Urothelium cell line (cell line): ENCODE data around the gene CMIP.

Source experiments
- DNase-seq: peaks from one replicate; pipeline ENCODE4 v3.0.0; 2011; ENCODE audit warnings: low spot score, mixed read lengths
- FAIRE-seq: peaks from 2 replicates; lab custom pipeline; 2011; peaks lifted over from hg19 to GRCh38; lab: Jason Lieb, UNC

Gene CMIP

DNA sequence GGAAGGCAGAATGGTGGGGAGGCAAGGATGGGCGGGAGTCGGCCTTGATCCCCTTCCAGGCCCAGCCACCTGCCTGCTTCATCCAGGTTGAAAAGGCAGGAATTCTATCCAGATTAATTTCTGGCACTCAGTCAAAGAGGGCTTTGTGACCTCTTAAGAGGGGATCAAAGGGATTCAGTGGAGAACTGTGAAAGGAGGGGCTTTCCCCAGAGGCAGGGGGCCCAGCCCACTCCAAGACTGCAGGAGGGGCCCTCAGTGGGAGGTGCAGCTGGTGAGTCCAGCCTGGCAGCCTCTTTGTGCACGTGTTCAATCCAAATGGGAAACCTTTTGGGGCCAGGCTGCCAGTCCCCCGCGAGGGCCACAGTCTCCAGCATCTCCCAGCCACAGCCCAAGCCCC is 186.0 kb downstream of the CMIP start:
- DNase-seq (no peak), FAIRE-seq (no peak)

DNA sequence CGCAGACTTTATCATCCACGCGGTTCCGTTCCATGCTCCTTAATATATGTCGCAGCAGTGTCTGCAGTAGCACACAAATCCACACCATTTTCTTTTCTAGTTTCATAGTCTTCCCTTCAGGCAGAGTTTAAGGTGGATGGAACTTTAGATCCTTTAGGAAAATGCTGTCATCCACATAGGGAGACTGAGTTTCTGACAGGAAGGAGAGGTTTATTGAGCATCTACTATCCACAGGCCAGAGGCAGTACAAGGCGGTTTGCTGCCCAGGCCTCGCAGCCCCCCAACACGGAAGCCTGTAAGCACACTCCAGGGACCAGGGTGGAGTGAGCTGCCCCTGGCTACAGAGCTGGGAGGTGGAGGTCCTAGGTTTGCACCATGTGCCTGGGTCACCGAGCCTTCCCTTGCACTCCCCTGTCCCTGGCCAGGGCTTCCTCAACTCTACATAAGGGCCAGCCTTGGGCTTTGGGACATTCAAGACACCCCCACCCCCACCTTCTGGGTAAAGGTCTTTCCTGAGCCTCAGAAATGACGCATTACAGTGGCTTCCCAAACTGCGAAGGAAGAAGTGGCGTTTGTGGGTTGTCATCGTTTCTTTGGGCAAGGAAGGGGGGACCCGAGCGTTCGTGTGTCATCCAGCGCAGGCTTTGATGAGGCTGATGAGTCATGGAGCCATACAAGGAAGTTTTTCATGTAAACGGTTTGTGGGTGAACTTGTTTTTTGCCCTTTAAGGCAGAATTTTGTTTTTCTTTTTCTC is 188.0 kb downstream of the CMIP start:
- DNase-seq = peak; percentile 71

DNA sequence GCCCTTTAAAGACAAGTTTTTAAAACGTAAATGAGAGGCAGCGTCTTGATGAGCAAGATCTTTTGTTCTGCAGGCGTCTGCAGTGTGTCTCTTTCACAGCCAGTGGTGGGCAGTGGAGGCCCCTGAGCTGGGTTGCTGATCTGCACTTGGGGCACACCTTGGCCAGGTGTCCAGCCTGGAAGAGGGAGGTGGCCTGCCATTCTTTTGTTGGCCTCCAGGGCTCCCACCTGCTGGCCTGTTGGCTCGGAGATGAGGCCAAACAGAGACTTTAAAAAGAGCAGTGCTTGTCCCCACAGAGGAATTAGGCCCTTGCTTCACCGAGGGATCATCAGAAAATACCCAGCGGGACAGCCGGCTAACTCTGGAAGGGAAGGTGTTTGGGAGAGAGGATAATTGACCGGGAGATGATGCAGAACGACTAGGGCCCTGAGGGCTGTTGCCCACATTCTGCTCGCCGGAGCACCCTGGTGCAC is 188.6 kb downstream of the CMIP start:
- FAIRE-seq = no peak

More for the DNA sequence above, 188.0 kb downstream of the CMIP start:
- FAIRE-seq = no peak

DNA sequence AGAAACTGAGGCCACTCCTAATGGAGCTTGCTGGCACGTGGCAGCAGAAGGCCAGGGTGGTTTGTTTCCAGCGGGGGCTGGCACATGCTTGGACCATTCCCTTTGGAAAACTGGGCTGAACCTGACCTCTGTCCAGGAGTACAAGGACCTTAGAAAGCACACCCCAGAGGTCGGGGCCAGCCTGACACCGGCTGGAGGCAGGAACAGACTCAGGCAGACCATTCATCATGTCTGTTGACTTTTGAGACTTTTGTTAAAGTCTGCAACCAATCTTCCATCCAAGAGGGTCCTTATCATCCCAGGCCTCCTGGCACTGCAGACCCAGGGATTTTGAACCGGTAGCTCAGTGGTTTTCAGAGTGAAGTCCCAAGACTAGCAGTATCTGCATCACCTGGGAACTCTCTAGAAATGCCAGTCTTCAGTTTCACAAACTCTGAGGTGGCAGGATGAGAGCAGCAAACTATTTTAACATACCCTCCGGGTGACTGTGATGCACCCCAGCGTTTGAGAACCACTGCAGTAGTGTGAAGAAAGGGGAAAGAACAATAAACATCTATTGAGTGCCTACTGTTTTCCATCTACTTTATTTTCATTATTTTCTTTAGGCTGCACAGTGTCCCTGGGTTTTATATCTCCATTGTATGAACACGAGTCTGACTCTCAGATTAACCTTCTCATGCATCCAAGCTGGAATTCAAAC is 189.2 kb downstream of the CMIP start:
- DNase-seq (no peak), FAIRE-seq (no peak)

More for the DNA sequence above, 188.6 kb downstream of the CMIP start:
- peak; percentile 31 for DNase-seq

DNA sequence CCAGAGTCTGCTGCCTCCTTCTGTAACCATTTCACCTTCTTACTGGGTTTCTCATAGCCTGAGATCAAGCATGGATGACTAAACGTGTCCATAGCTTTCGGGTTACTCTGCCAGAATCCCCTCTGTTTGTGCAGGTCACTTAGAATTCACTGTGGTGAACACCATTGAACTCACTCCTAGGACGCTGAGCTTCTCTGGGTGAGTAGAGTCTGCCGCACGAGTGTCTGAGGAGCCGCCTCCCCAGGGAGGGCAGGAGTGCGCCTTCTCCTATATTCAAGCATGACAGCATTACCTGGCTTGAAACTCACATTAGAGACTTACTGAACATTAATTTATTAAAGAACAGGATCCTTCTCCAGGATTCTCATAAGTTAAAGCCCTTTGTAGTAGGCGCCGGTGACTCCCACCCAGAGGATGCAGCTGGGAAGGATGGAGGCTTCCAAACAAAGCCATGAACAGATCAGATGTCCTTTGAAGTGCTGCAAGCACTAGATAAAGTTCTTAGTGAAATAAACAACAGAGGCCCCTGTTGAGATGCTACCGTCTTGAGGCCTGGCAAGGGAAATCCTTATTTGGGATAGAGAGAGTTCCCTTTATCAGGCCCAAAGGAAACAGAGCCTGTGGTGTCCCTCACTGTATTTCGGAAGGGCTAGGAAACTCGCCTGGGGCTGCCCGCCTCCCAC is 189.9 kb downstream of the CMIP start:
- DNase-seq (no peak), FAIRE-seq (no peak)

DNA sequence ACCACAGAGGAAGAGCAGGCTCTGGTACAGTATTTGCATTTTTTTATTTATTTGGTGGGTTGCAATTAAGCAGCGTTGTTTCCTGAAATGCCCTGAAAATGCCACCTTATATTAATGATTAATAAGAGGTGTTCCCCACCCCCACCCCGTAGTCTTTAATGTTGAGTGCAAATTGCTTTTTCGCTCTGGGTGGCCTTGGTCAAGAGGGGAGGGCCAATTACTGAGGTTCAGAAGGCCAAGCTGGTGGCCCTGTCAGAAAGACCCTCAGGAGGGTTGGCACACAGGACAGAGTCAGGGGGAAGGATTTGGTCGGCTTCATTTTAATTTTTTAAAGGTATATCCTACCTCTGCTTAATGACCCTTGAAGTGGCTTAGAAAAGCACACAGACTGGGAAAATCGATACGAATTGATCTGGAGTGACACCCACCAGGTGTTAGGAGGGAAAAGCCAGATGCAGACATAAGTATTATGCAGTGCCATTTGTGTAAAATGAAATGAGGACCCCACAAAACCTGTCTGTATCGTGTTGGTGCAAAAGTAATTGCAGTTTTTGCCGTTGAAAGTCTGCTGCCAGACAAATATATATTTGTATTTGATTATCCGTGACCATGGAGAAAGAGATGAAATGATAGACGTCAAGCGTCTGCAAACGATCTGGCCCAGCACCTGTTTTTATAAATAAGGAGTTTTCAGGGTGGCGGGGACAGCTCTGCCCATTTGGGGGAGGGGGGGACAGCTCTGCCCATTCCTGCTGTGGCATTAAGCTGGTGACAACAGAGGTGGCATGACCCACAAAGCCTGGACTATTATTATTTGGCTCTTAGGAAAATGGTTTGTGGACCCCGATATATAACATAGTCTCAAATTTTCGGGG is 190.7 kb downstream of the CMIP start:
- no peak for FAIRE-seq
- no peak for DNase-seq

DNA sequence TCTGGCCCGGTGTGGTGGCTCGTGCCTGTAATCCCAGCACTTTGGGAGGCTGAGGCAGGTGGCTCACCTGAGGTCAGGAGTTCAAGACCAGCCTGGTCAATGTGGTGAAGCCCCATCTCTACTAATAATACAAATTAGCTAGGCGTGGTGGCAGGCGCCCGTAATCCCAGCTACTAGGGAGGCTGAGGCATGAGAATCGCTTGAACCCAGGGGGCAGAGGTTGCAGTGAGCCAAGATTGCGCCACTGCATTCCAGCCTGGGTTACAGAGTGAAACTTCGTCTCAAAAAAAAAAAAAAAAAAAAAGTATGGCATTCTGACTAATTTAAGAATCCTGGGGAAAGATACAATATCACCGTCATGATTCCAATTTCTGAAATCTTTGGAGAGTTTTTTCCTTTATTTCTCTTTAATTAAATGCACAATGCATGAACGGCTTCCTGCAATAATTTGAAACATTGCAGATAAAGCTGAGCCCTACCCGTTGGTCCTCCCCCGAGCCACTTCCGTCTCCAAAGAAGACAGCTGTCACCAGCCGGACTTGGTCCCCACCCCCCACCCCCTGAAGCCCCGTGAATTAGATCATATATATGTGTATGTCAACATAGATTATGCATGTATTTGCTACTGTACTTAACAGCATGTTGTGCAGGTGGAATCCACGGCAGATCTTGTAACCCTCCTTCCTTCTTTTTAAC is 191.8 kb downstream of the CMIP start:
- FAIRE-seq = no peak
- no peak for DNase-seq

DNA sequence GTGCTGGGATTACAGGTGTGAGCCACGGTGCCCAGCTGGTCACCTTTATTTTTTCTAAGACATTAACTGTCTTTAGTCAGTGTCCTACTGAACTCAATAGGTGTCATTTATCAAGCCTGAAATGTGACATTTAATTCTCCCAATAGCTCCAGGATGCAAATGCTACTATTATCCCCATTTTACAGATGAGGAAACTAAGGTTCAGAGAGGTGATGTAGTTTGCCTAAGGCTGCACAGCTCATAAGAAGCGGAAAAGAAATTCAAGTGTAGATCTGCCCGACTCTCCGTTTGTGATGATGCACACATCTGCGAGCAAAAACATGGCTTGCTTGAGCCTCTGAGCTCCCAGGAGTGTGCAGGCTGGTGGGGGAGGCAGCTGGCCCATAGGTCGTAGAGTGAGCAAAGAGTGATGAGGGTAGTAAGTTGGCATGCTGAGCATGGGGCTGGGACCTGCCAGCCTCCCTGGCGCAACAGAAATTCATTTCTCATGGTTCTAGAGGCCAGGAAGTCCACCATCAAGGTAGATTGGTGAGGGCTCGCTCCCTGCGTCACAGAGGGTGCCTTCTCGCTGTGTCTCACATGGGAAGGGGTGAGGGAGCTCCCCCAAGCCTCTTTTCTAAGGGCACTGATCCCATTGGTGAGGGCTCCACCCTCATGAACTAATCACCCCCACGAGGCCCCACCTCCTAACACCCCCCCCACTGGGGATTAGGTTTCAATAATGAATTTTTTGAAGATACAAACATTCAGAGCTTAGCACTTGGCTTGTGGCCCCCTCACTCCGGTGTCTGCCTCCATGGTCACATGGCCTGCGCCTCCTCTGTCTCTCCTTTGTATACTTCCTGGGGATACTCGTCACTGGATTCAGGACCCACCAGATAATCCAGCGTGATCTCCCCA is 193.0 kb downstream of the CMIP start:
- DNase-seq = no peak
- FAIRE-seq = no peak

DNA sequence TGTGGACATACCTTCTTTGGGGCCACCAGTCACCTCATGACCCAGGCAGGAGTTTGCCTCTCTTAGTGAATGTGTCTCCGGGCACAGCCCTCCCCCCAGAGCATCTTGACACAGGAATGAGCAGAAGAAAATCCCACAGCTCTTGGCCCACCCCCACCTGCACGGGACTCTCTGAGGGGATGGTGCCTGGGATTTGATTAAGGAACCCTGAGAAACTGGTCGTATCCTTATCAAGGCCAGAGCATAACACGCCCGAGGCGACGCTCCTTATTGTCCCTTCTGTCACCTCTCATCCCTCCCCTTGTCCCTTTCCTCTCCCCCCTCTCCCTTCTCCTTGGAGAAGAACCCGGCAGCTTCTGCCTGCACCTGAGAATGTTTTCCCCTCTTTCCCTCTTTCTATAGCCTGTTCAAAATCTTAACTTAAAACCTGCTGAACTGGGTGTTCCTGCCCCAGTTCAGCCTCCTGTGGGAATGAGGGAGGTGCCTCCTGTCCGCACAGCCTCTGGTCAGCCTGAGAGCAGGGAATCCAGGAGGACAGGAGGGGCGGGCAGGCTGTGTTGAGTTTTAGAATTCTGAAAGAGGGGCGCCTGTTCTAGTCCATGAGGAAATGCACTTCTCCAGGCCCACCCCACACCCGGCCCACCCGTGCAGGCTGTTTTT is 193.8 kb downstream of the CMIP start:
- FAIRE-seq (no peak), DNase-seq (no peak)

DNA sequence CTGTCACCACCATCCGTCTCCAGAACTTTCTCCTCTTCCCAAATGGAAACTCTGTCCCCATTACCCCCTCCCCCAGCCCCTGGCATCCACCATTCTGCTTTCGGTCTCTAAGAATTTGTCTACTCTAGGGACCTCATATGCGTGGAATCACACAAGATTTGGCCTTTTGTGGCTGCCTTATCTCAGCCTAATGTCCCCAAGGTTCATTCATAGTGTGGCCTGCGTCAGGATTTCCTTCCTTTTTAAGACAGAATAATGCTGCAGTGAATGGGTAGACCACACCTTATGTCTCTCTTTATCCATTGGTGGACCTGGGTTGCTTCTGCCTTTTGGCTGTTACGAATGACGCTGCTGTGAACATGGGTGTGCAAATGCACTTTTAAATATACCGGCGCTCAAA is 194.7 kb downstream of the CMIP start:
- no peak for DNase-seq
- FAIRE-seq = no peak

DNA sequence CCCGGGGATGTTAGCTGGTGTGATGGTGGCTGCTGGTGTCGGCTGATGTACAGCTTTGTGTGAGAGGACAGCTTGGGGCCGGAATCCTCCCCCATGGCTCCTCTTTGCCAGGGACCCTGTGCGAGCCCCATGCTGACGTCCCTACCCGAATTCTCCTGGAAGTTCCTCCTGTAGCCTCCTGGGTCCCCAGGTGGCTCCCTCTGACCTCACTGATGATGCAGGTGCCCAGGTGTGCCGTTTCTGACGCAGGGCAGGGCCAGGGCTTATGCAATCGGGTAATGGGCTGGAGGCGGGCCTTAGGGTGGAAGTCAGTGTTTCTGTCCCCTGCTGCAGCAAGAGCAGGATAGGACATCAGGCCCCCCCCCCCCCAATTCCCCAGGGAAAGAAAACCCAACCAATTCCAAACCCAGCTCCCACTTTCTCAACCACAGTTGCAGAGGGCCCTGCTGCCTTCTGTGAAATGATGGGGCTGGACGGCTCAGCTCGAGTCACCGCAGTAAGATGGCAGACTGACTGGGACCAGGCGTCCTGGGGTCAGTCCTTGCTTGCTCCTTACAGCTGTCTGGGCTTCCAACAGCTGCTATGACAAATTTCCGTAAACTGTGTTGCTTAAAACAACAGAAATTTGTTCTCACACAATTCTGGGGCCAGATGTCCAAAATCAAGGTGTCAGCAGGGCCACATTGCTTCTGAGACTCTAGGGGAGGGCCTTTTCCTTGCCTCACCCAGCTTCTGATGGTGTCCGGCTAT is 195.5 kb downstream of the CMIP start:
- DNase-seq = no peak
- FAIRE-seq = no peak

DNA sequence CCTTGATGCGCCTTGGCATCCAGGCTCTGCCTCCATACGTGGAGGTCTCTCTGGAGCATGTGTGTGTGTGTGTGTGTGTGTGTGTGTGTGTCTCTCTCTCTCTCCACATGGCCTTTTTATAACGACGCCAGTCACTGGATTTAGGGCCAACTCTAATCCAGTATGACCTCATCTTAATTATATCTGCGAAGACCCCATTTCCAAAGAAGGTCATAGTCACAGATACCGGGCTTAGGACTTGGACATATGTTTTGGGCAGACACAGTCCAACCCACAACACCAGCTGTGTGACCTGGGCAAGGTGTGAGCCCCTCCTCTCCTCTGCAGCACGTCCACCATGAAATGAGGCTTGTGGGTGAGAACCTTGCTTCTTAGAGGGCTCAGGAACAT is 196.1 kb downstream of the CMIP start:
- DNase-seq (no peak), FAIRE-seq (no peak)

DNA sequence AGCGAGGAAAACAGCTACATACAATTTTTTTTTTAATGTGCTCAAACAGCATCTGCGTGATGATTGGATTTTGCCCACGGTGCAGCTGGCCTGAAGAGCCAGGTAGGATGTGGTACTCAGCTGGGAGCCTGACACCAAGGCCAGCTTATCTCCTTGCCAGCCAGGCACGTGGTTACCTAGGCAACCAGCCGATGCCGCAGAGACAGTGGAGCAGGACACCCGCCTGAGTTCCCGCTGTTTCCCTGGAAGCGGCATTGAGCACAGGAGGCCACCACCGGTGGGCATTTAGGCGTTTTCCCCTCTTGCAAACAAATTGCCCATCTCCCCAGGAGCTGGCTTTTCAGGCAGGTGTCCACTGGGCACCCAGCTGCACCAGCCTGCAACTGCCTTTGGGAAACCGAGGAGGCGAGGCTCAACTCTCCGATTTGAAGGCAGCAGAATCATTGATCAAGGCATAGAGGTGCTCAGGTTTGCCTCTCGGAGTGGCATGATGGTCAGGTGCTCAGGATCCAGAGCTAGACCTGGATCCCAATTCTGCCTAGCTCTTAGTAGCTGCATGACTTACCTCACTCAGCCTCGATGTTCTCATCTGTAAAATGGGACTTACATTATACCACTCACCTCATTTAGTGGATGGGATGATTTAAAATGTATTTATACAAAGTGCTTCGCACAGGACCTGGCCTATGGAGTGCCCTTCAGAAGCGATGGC is 196.9 kb downstream of the CMIP start:
- no peak for DNase-seq
- FAIRE-seq = peak; percentile 48

DNA sequence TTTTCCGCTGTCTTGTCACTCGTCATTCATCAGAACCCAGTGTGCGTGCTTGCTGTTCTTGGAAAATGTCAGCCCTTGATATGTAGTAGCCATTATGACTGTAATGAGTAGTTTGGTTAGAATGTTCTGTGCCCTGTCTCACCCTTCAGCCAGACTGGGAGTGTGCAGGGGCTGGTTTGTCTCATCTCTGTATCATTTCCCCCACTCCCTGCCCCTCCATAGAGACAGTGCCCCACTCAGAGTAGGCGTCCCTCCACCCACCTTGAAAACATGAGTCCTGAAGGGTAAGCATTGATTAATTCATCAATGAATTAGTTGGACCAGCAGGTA is 197.5 kb downstream of the CMIP start:
- no peak for DNase-seq
- no peak for FAIRE-seq

DNA sequence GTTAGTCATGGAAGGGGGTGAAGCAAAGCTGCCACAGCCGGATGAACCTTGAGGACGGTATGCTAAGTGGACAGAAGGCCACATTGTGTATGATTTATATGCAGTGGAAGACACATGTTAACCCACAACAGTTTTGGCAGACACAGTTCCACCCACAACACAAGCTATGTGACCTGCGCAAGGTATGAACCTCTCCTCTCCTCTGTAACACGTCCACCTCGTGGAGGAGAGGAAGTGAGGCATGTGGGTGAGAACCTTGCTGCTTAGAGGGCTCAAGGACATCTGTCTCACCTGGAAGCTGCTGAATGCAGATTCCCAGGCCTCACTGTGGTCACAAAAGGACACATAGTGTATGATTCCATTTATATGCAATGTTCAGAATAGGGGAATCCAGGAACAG is 198.3 kb downstream of the CMIP start:
- FAIRE-seq = no peak
- DNase-seq = no peak

DNA sequence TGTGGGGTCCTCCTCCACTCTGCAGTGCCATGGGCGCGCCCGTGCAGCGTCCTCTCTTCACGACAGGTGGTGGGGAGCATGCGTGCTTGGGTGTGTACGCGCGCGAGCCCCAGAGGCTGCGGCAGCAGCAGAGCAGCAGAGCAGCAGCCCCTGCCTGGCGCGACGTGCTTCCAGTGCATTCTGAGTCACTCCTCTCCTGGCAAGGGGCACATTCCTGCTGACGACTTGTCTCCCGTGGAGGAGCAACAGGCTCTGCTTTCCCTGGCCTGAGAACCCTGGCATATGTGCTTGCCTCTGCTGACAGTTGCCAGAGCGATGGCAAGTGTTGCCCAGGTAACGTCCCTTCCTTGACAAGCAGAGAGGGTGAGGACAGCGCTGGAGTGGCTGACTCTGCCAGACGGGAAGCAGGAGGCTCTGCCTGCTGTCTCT is 200.7 kb downstream of the CMIP start:
- DNase-seq = peak; percentile 41
- FAIRE-seq = no peak

DNA sequence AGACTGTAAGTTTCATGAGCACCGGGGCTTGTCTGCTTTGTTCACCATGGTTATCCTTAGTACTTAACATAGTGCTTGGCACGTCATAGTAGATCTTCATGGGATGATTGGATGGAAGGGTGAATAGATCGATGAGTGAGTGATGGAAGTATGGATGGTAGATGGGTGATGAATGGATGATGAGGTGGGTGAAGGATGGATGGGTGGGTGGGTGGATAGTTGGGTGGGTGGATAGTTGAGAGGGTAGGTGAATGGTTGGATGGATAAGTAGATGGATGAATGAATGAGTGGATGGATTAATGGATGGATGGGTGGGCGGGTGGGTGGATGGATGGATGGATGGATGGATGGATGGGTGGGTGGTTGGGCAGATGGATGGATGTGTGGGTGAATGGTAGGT is 201.3 kb downstream of the CMIP start:
- no peak for DNase-seq
- no peak for FAIRE-seq
